Loucy (cell line): ENCODE measurements around the gene EARS2.

ENCODE experiments used
- H2AFZ ChIP-seq: fragments of 200-600 bp; sonication (generic); 2 replicates; pipeline ENCODE4 v1.6.0; 2016; ENCODE audit warnings: antibody characterized with exemption, mild to moderate bottlenecking, low read length, moderate library complexity
- H3F3A ChIP-seq: fragments of 200-600 bp; 2 replicates; pipeline ENCODE4 v1.6.0; 2016; ENCODE audit warnings: antibody characterized with exemption, low read depth, mild to moderate bottlenecking
- H3K27me3 ChIP-seq: fragments of 200-600 bp; sonication (generic); 2 replicates; pipeline ENCODE4 v1.6.1; 2014; ENCODE audit warnings: low read length, mild to moderate bottlenecking; ENCODE audit not compliant: insufficient read depth, poor library complexity, severe bottlenecking
- H3K36me3 ChIP-seq: fragments of 200-600 bp; sonication (generic); 2 replicates; pipeline ENCODE4 v1.6.1; 2016; ENCODE audit warnings: low read length; ENCODE audit not compliant: insufficient read depth
- H3K4me1 ChIP-seq: fragments of 200-600 bp; sonication (generic); 2 replicates; pipeline ENCODE4 v1.5.1; 2014; ENCODE audit warnings: low read length, mild to moderate bottlenecking; ENCODE audit not compliant: insufficient read depth, poor library complexity, severe bottlenecking
- H3K4me2 ChIP-seq: fragments of 200-600 bp; sonication (generic); 2 replicates; pipeline ENCODE4 v1.6.0; 2014; ENCODE audit warnings: antibody characterized with exemption, low read length, low read depth, mild to moderate bottlenecking; ENCODE audit not compliant: poor library complexity, severe bottlenecking
- H3K4me3 ChIP-seq: fragments of 200-600 bp; sonication (generic); 2 replicates; pipeline ENCODE4 v1.5.1; 2014; ENCODE audit warnings: low read length, mild to moderate bottlenecking, mixed read lengths; ENCODE audit not compliant: poor library complexity, severe bottlenecking
- H3K79me2 ChIP-seq: fragments of 200-600 bp; sonication (generic); 2 replicates; pipeline ENCODE4 v1.6.1; 2014; ENCODE audit warnings: low read length; ENCODE audit not compliant: insufficient read depth
- H3K9ac ChIP-seq: fragments of 200-600 bp; sonication (generic); 2 replicates; pipeline ENCODE4 v1.6.0; 2014; ENCODE audit warnings: mild to moderate bottlenecking, low read depth, low read length, moderate library complexity; ENCODE audit not compliant: poor library complexity, severe bottlenecking
- H3K9me2 ChIP-seq: fragments of 200-600 bp; sonication (generic); replicated peaks from 2 replicates; pipeline ENCODE4 v1.6.1; 2016; ENCODE audit warnings: low read depth, low read length, mixed read lengths
- H3K9me3 ChIP-seq: fragments of 200-600 bp; sonication (generic); 2 replicates; pipeline ENCODE4 v1.6.1; 2014; ENCODE audit warnings: mild to moderate bottlenecking, antibody characterized with exemption, low read length, low read depth; ENCODE audit not compliant: insufficient read depth
- H4K20me1 ChIP-seq: fragments of 200-600 bp; sonication (generic); 2 replicates; pipeline ENCODE4 v1.6.0; 2014; ENCODE audit warnings: antibody characterized with exemption, low read length, mild to moderate bottlenecking; ENCODE audit not compliant: insufficient read depth, poor library complexity, severe bottlenecking
- CTCF ChIP-seq: fragments of 200-600 bp; sonication (generic); conservative IDR thresholded peaks from 2 replicates; pipeline ENCODE4 v1.5.1; 2014; ENCODE audit warnings: mild to moderate bottlenecking, antibody characterized with exemption, low read length
- EZH2phosphoT487 ChIP-seq: fragments of 200-600 bp; IDR thresholded peaks from 2 replicates; pipeline ENCODE4 v1.6.1; 2018; ENCODE audit warnings: antibody characterized with exemption, mild to moderate bottlenecking, moderate library complexity, borderline replicate concordance

EARS2 gene

DNA sequence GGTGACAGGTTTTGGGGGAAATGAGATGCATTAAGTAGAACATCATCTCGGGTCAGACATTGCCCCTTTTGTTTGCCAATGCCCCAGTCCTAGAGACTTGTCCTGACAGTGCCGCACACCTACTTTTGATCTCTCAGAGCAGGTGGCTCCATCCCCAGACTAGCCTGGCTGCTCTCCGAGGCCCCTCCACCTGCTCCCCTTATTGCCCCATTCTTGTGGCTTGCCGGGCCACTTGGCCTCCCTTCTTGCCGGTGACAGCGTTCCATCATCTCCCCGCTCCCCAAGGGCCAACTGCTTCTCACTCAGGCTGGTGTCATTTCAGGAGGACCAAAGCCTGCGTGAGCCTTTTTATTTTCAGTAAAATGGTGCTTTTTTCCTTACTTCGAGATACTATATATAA is 15.2 kb upstream of the EARS2 start:
- Histone ChIP-seq H3K36me3 (peaks cover 37% of the 10 kb centered on the region; the same call in 1 of the 2 replicates), H3F3A (no peaks in the 10 kb centered on the region), H3K4me3 (no peak overlapping the region), H2AFZ (no peak overlapping the region), H3K79me2 (no peaks in the 10 kb centered on the region), H3K4me1 (no peaks in the 10 kb centered on the region), H3K9me2 (no peaks in the 10 kb centered on the region), H3K9ac (no peak overlapping the region), H3K27me3 (no peaks in the 10 kb centered on the region), H4K20me1 (no peaks in the 10 kb centered on the region), H3K9me3 (no peaks in the 10 kb centered on the region), H3K4me2 (no peak overlapping the region)
- TF ChIP-seq CTCF (no peak), EZH2phosphoT487 (no peak)

DNA sequence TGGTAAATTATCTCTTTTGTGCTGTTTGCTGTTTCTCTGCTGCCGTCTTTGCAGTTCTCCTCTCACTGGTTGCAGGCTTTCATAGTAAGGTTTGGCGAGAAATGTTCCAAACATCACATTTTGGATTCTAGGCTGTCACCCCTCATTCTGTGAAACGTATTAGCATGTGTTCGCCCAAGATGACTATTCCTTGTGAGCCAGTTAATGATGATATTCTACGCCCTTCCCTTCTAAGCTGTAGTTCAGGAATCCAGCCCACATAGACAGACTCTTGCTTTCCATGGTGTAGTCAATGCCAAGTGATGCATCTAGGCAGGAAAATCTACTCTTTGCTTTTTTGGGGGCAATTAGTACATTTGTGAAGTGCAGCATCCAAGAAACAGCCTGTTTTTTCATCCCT is 14.7 kb upstream of the EARS2 start:
- Histone ChIP-seq H2AFZ (no peak overlapping the region), H3K4me2 (no peak overlapping the region), H3K27me3 (no peaks in the 10 kb centered on the region), H4K20me1 (no peaks in the 10 kb centered on the region), H3K9ac (no peak overlapping the region), H3K4me1 (no peaks in the 10 kb centered on the region), H3K79me2 (no peaks in the 10 kb centered on the region), H3F3A (no peaks in the 10 kb centered on the region), H3K4me3 (no peak overlapping the region), H3K36me3 (peaks cover 41% of the 10 kb centered on the region; the same call in 1 of the 2 replicates), H3K9me2 (no peaks in the 10 kb centered on the region), H3K9me3 (no peaks in the 10 kb centered on the region)
- TF ChIP-seq EZH2phosphoT487 (no peak), CTCF (no peak)

- Histone ChIP-seq H3K4me3 (no peak overlapping the region), H3K4me2 (no peak overlapping the region), H3K36me3 (peaks cover 46% of the 10 kb centered on the region; the same call in 1 of the 2 replicates), H3K27me3 (no peaks in the 10 kb centered on the region), H3K9me3 (no peaks in the 10 kb centered on the region), H3F3A (no peaks in the 10 kb centered on the region), H3K9me2 (no peaks in the 10 kb centered on the region), H3K9ac (no peak overlapping the region), H3K4me1 (no peaks in the 10 kb centered on the region), H2AFZ (no peak overlapping the region), H3K79me2 (no peaks in the 10 kb centered on the region), H4K20me1 (no peaks in the 10 kb centered on the region)
- no peak for TF ChIP-seq CTCF
- no peak for TF ChIP-seq EZH2phosphoT487
Observed at GRCh38 chr16:23570992-23571632, 14.0 kb upstream of the EARS2 start.
